CD4-positive, CD25-positive, alpha-beta regulatory T cell (primary cell): ENCODE measurements around the gene FCN2. TPM values are rescaled to one million over a fixed set of nuclear protein-coding genes. Genes with fewer than 3 reads are reported as not detected.
A peak's percentile ranks its signal among the peaks of the same experiment; 100 is the strongest.

Source experiments
- ATAC-seq, 2 donors: fragments of 150-1000 bp; cut with Tn5 transposase; one replicate each; pipeline ENCODE4 v1.10.0; 2021; ENCODE audit warnings: low read depth in 2 of 2, moderate number of reproducible peaks in 2 of 2, moderate library complexity in 1 of 2
- DNase-seq, 3 donors: peaks; one replicate each; pipeline versions ENCODE4 v3.0.0 to v3.0.0-alpha.2; 2012 to 2022; ENCODE audit warnings: mixed read lengths in 1 of 3
- H3K27ac ChIP-seq: one replicate; pipeline ENCODE4 v1.7.0; 2013; ENCODE audit warnings: mild to moderate bottlenecking, low read length; ENCODE audit not compliant: insufficient read depth, poor library complexity, severe bottlenecking
- H3K27me3 ChIP-seq: one replicate; pipeline ENCODE4 v1.7.0; 2013; ENCODE audit warnings: low read length; ENCODE audit not compliant: control insufficient read depth, insufficient read depth
- H3K36me3 ChIP-seq: one replicate; pipeline ENCODE4 v1.7.0; 2013; ENCODE audit warnings: mild to moderate bottlenecking, low read length, moderate library complexity; ENCODE audit not compliant: control insufficient read depth, insufficient read depth
- H3K4me1 ChIP-seq: 2 replicates; pipeline ENCODE4 v1.7.0; 2013; ENCODE audit warnings: mild to moderate bottlenecking, low read length; ENCODE audit not compliant: insufficient read depth, control insufficient read depth, poor library complexity, severe bottlenecking
- H3K4me3 ChIP-seq: one replicate; pipeline ENCODE4 v1.7.0; 2013; ENCODE audit warnings: low read depth, mild to moderate bottlenecking, low read length, moderate library complexity
- H3K9me3 ChIP-seq, 2 experiments: 1 replicate in 1 of 2; 2 replicates in 1 of 2; pipeline ENCODE4 v1.7.0; 2013; ENCODE audit warnings: low read length in 2 of 2, mild to moderate bottlenecking in 1 of 2, moderate library complexity in 1 of 2; ENCODE audit not compliant: control insufficient read depth in 2 of 2
- H3K27ac Mint-ChIP-seq, 3 donors: one replicate each; pipeline ENCODE4 v1.8.0; 2020 to 2022; ENCODE audit warnings: mild to moderate bottlenecking in 3 of 3, mixed read lengths in 3 of 3, moderate library complexity in 2 of 3
- H3K27me3 Mint-ChIP-seq: one replicate; pipeline ENCODE4 v1.8.0; 2022; ENCODE audit warnings: mild to moderate bottlenecking, mixed read lengths
- H3K36me3 Mint-ChIP-seq: one replicate; pipeline ENCODE4 v1.8.0; 2020; ENCODE audit warnings: mixed read lengths
- H3K4me1 Mint-ChIP-seq, 4 donors: one replicate each; pipeline ENCODE4 v1.8.0; 2020 to 2022; ENCODE audit warnings: mixed read lengths in 4 of 4, mild to moderate bottlenecking in 1 of 4
- H3K4me3 Mint-ChIP-seq, 4 donors: one replicate each; pipeline ENCODE4 v1.8.0; 2020 to 2022; ENCODE audit warnings: mild to moderate bottlenecking in 4 of 4, mixed read lengths in 4 of 4, moderate library complexity in 3 of 4
- H3K9me3 Mint-ChIP-seq, 7 donors: one replicate each; pipeline ENCODE4 v1.8.0; 2020 to 2022; ENCODE audit warnings: mixed read lengths in 7 of 7, mild to moderate bottlenecking in 3 of 7, moderate library complexity in 2 of 7
- polyA plus RNA-seq, 4 donors: library from polyadenylated mRNA; unstranded; fragments of 300-500 nt; fragmentation: Illumina TruSeq; gene quantifications; one replicate each; pipeline ENCODE4 v1.2.3, GENCODE V29; 2021
- total RNA-seq: library from RNA; stranded (reverse); gene quantifications from one replicate; pipeline ENCODE4 v1.2.3, GENCODE V29; 2022

The FCN2 gene
- total and polyA plus RNA-seq, 5 donors from 2014 or later = not detected

DNA sequence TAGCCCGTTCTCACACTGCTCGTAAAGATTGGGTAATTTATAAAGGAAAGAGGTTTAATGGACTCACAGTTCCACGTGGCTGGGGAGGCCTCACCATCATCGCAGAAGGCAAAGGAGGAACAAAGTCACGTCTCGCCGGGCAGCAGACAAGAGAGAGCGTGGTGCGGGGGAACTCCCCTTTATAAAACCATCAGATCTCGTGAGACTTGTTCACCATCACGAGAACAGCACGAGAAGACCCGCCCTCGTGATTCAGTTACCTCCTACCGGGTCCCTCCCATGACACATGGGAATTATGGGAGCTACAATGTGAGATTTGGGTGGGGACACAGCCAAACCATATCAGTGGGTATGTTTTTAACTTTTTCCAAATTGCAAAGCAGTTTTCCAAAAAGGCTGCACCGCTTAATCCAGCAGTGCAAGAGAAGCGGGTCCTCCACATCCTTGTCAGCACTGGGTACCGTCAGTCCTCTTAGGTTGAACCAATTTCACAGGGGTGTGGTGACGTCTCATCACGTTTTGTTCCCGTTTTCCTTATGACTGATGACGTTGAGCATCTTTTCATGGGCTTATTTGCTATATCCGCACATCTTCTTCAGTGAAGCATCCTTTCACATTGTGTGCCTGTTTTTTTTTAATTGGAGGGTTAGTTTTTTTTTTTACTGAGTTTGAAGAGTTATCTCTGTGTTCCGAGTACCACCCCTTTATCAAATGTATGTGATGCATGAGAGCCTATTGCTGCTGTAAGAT lies 8.0 kb upstream of the FCN2 start:
- H3K9me3 ChIP-seq = no peaks in the 10 kb centered on the region
- H3K27ac Mint-ChIP-seq = no peak overlapping the region
- ATAC-seq (no peak), DNase-seq (no peak)
- H3K4me3 ChIP-seq = no peak overlapping the region
- no peaks in the 10 kb centered on the region for H3K4me1 ChIP-seq
- no peaks in the 10 kb centered on the region for H3K36me3 Mint-ChIP-seq
- H3K27ac ChIP-seq = no peak overlapping the region
- no peaks in the 10 kb centered on the region for H3K36me3 ChIP-seq
- H3K4me3 Mint-ChIP-seq = no peak overlapping the region
- peaks cover 0 to 8% (median 1%) of the 10 kb centered on the region in 7 donors for H3K9me3 Mint-ChIP-seq
- no peaks in the 10 kb centered on the region for H3K4me1 Mint-ChIP-seq
- H3K27me3 ChIP-seq = no peaks in the 10 kb centered on the region
- no peaks in the 10 kb centered on the region for H3K27me3 Mint-ChIP-seq

GRCh38 chr9:134875371-134875770 lies 5.2 kb upstream of the FCN2 start:
- Mint-ChIP-seq H3K36me3 (no peaks in the 10 kb centered on the region), H3K27me3 (no peaks in the 10 kb centered on the region), H3K9me3 (peaks cover 0 to 7% (median 1%) of the 10 kb centered on the region in 7 donors), H3K4me3 (no peak overlapping the region), H3K4me1 (no peaks in the 10 kb centered on the region), H3K27ac (no peak overlapping the region)
- no peak overlapping the region for H3K4me3 ChIP-seq
- H3K27ac ChIP-seq = no peak overlapping the region
- H3K27me3 ChIP-seq = no peaks in the 10 kb centered on the region
- no peaks in the 10 kb centered on the region for H3K36me3 ChIP-seq
- no peaks in the 10 kb centered on the region for H3K9me3 ChIP-seq
- H3K4me1 ChIP-seq = no peaks in the 10 kb centered on the region
- ATAC-seq (no peak), DNase-seq (no peak)

- H3K4me1 ChIP-seq = no peaks in the 10 kb centered on the region
- no peaks in the 10 kb centered on the region for H3K27me3 ChIP-seq
- Mint-ChIP-seq H3K4me1 (no peaks in the 10 kb centered on the region), H3K9me3 (peaks cover 0 to 4% (median 0%) of the 10 kb centered on the region in 7 donors), H3K36me3 (no peaks in the 10 kb centered on the region), H3K27me3 (peaks cover 4% of the 10 kb centered on the region), H3K27ac (no peak overlapping the region), H3K4me3 (no peak overlapping the region)
- ATAC-seq (no peak), DNase-seq (no peak)
- no peaks in the 10 kb centered on the region for H3K36me3 ChIP-seq
- H3K9me3 ChIP-seq = no peaks in the 10 kb centered on the region
- no peak overlapping the region for H3K4me3 ChIP-seq
- H3K27ac ChIP-seq = no peak overlapping the region
Measured at GRCh38 chr9:134877541-134877940, 3.1 kb upstream of the FCN2 start.

GRCh38 chr9:134879664-134880483 lies 736 bp upstream of the FCN2 start:
- peaks cover 0 to 4% (median 0%) of the 10 kb centered on the region in 7 donors for H3K9me3 Mint-ChIP-seq
- peak overlapping the region in 1 of 3 donors; percentile 45 for H3K27ac Mint-ChIP-seq
- no peak overlapping the region for H3K4me3 Mint-ChIP-seq
- ATAC-seq = no peak
- H3K4me1 ChIP-seq = no peaks in the 10 kb centered on the region
- H3K27ac ChIP-seq = no peak overlapping the region
- DNase-seq = no peak
- H3K4me3 ChIP-seq = no peak overlapping the region
- no peaks in the 10 kb centered on the region for H3K36me3 ChIP-seq
- H3K27me3 ChIP-seq = no peaks in the 10 kb centered on the region
- H3K9me3 ChIP-seq = no peaks in the 10 kb centered on the region
- H3K27me3 Mint-ChIP-seq = peaks cover 4% of the 10 kb centered on the region
- H3K36me3 Mint-ChIP-seq = no peaks in the 10 kb centered on the region
- H3K4me1 Mint-ChIP-seq = no peaks in the 10 kb centered on the region

GRCh38 chr9:134881313-134881670 lies 682 bp downstream of the FCN2 start:
- DNase-seq (no peak), ATAC-seq (no peak)
- H3K4me1 ChIP-seq = no peaks in the 10 kb centered on the region
- H3K4me3 ChIP-seq = no peak overlapping the region
- H3K27ac ChIP-seq = no peak overlapping the region
- no peaks in the 10 kb centered on the region for H3K36me3 Mint-ChIP-seq
- no peaks in the 10 kb centered on the region for H3K9me3 ChIP-seq
- H3K4me1 Mint-ChIP-seq = no peaks in the 10 kb centered on the region
- no peaks in the 10 kb centered on the region for H3K27me3 ChIP-seq
- H3K9me3 Mint-ChIP-seq = peaks cover 0 to 2% (median 0%) of the 10 kb centered on the region in 7 donors
- H3K4me3 Mint-ChIP-seq = peak overlapping the region in 1 of 4 donors; percentile 7
- H3K36me3 ChIP-seq = no peaks in the 10 kb centered on the region
- no peak overlapping the region for H3K27ac Mint-ChIP-seq
- peaks cover 4% of the 10 kb centered on the region for H3K27me3 Mint-ChIP-seq

DNA sequence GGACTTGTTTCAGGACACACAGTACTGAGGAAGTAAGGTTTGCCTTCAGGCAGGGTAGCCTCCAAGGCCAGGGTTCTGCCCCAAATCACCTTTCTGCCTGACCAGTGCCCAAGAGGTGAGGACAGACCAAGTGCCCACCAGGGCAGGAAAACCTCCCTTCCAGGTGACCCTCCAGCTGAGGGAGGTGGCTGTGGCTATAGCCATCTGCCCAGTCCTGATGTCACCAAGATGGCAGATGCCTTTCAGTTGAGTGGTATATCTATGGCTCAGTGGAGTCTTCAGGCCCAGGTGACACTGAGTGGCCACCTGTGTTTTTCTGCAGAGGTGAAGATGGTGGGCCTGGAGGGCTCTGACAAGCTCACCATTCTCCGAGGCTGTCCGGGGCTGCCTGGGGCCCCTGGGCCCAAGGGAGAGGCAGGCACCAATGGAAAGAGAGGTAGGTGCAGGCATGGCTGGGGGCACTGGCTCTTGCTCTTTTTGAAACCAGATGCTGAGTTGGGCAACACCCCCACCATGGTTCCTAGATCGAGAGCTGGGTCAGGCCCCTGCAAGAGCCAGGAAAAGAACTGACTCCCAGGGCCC lies 1.7 kb downstream of the FCN2 start:
- no peaks in the 10 kb centered on the region for H3K36me3 Mint-ChIP-seq
- H3K4me1 ChIP-seq = no peaks in the 10 kb centered on the region
- no peak overlapping the region for H3K4me3 ChIP-seq
- H3K27me3 ChIP-seq = no peaks in the 10 kb centered on the region
- peaks cover 0 to 2% (median 0%) of the 10 kb centered on the region in 7 donors for H3K9me3 Mint-ChIP-seq
- no peak overlapping the region for H3K27ac Mint-ChIP-seq
- ATAC-seq (no peak), DNase-seq (no peak)
- H3K9me3 ChIP-seq = no peaks in the 10 kb centered on the region
- H3K4me3 Mint-ChIP-seq = no peak overlapping the region
- no peaks in the 10 kb centered on the region for H3K4me1 Mint-ChIP-seq
- no peaks in the 10 kb centered on the region for H3K36me3 ChIP-seq
- H3K27me3 Mint-ChIP-seq = peaks cover 4% of the 10 kb centered on the region
- H3K27ac ChIP-seq = no peak overlapping the region

DNA sequence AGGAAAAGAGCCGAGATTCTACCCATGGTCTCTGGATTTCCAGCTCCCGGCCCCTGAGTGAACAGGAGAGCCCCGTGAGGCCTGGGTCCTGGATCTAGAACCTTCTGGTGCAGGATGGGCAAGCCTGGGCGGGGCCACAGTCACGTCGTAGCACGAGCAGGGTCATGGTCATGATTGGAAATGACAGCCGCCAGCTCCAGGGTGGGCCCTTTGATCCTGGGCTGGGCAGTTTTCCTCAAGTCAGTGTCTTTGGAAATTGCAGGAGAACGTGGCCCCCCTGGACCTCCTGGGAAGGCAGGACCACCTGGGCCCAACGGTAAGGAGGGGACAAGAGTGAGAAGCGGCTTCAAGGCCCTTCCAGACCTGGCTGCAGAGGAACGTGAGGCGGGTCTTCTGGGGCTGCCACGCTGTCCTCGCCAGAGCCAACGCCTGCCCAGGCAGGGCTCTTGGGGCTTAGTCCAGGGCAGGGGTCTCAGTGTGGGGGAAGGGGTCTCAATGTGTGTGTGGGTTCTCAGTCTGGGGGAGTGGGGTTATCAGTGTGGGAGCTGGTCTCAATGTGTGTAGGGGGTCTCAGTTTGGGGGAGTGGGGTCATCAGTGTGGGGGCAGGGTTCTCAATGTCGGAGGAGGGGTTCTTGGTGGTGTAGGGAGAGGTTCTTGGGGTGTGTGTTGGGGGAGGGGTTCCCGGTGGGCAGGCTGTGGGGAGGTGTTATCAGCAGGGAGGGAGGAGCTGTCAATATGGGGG lies 2.6 kb downstream of the FCN2 start:
- peaks cover 4% of the 10 kb centered on the region for H3K27me3 Mint-ChIP-seq
- H3K27me3 ChIP-seq = no peaks in the 10 kb centered on the region
- no peak for DNase-seq
- H3K27ac ChIP-seq = no peak overlapping the region
- H3K4me1 Mint-ChIP-seq = peaks cover 0 to 2% (median 0%) of the 10 kb centered on the region in 4 donors
- H3K36me3 Mint-ChIP-seq = no peaks in the 10 kb centered on the region
- peaks cover 0 to 2% (median 0%) of the 10 kb centered on the region in 7 donors for H3K9me3 Mint-ChIP-seq
- H3K36me3 ChIP-seq = no peaks in the 10 kb centered on the region
- no peaks in the 10 kb centered on the region for H3K4me1 ChIP-seq
- no peak overlapping the region for H3K4me3 ChIP-seq
- H3K4me3 Mint-ChIP-seq = no peak overlapping the region
- no peak overlapping the region for H3K27ac Mint-ChIP-seq
- H3K9me3 ChIP-seq = no peaks in the 10 kb centered on the region
- no peak for ATAC-seq
